Measurements from ENCODE around the gene RCBTB1. TPM values are rescaled to one million over a fixed set of nuclear protein-coding genes. Genes with fewer than 3 reads are reported as not detected.
"Not testable (repeated sequence)": the region's sequence is repeated elsewhere in the genome, so short reads cannot be mapped to it uniquely, and the experiment has no call there.

RCBTB1 gene
- total RNA-seq, 2 donors from 2014 or later: 6.3 to 12.2 TPM

- intact Hi-C loops (cut with DNase I): no loop called here
- Histone ChIP-seq H3K9me3 (no peaks in the 10 kb centered on the region), H3K36me3 (replicated peaks in 1 of 2; ENCODE audit: insufficient read depth in 1 of 2, low read depth in 2 of 2) (no peaks in the 10 kb centered on the region), H3K4me1 (peaks cover 11% of the 10 kb centered on the region), H3K27ac (peak overlapping the region in 1 of 4 donors; percentile 15), H3K27me3 (no peaks in the 10 kb centered on the region), H3K4me3 (no peak overlapping the region)
- TF ChIP-seq POLR2A (IDR thresholded peaks at IDR 0.05) (no peak), CTCF (IDR thresholded peaks at IDR 0.05) (peak; percentile 62 to 92 (median 84))
- peak; percentile 88 to 93 (median 90) for DNase-seq
- ATAC-seq: peak; percentile 100
- 19 to 24% methylated on average over 15 of the region's 15 CpGs for WGBS, 2 donors
Measured at GRCh38 chr13:49606747-49607648, 21.6 kb upstream of the RCBTB1 start.

GRCh38 chr13:49604570-49604969, 19.2 kb upstream of the RCBTB1 start:
- H3K27ac ChIP-seq: no peak overlapping the region
- intact Hi-C loops (cut with DNase I): loop anchor here (5.0 kb wide), 1 partner anchor 302 kb away; no protein-coding TSS in a partner anchor
- H3K36me3 ChIP-seq (replicated peaks in 1 of 2; ENCODE audit: insufficient read depth in 1 of 2, low read depth in 2 of 2): no peaks in the 10 kb centered on the region
- TF ChIP-seq POLR2A (IDR thresholded peaks at IDR 0.05) (no peak), CTCF (IDR thresholded peaks at IDR 0.05) (no peak)
- H3K4me1 ChIP-seq: peaks cover 11% of the 10 kb centered on the region
- H3K27me3 ChIP-seq: no peaks in the 10 kb centered on the region
- WGBS, 2 donors: 19 to 22% methylated on average over 5 of the region's 5 CpGs
- ATAC-seq (no peak), DNase-seq (peak in 3 of 4 donors; percentile 13 to 17 (median 16))
- H3K4me3 ChIP-seq: no peak overlapping the region
- H3K9me3 ChIP-seq: no peaks in the 10 kb centered on the region

GRCh38 chr13:49602615-49603014, 17.3 kb upstream of the RCBTB1 start:
- not testable (repeated sequence) for ATAC-seq; DNase-seq; H3K4me3 ChIP-seq; H3K36me3 ChIP-seq (replicated peaks in 1 of 2; ENCODE audit: insufficient read depth in 1 of 2, low read depth in 2 of 2); H3K27ac ChIP-seq; H3K27me3 ChIP-seq; H3K9me3 ChIP-seq
- H3K4me1 ChIP-seq: peaks cover 11% of the 10 kb centered on the region
- intact Hi-C loops (cut with DNase I): loop anchor here (5.0 kb wide), 1 partner anchor 300 kb away; no protein-coding TSS in a partner anchor
- 81 to 91% methylated on average over 5 to 7 of the region's 7 CpGs for WGBS, 2 donors

GRCh38 chr13:49602005-49602404, 16.6 kb upstream of the RCBTB1 start:
- WGBS, 2 donors: 59 to 71% methylated on average over 1 of the region's 1 CpG
- no peak overlapping the region for H3K4me3 ChIP-seq
- H3K27me3 ChIP-seq: no peaks in the 10 kb centered on the region
- peaks cover 11% of the 10 kb centered on the region for H3K4me1 ChIP-seq
- ATAC-seq (no peak), DNase-seq (no peak)
- intact Hi-C loops (cut with DNase I): loop anchor here (5.0 kb wide), 1 partner anchor 300 kb away; no protein-coding TSS in a partner anchor
- H3K36me3 ChIP-seq (replicated peaks in 1 of 2; ENCODE audit: insufficient read depth in 1 of 2, low read depth in 2 of 2): no peaks in the 10 kb centered on the region
- no peaks in the 10 kb centered on the region for H3K9me3 ChIP-seq
- TF ChIP-seq CTCF (IDR thresholded peaks at IDR 0.05): no peak
- TF ChIP-seq POLR2A (IDR thresholded peaks at IDR 0.05): no peak
- H3K27ac ChIP-seq: no peak overlapping the region

- H3K4me1 ChIP-seq: no peaks in the 10 kb centered on the region
- no peak for DNase-seq
- no peaks in the 10 kb centered on the region for H3K27me3 ChIP-seq
- TF ChIP-seq CTCF (IDR thresholded peaks at IDR 0.05) (no peak), POLR2A (IDR thresholded peaks at IDR 0.05) (no peak)
- WGBS, 2 donors: 70 to 73% methylated on average over 6 to 11 of the region's 11 CpGs
- no peak for ATAC-seq
- H3K27ac ChIP-seq: no peak overlapping the region
- no peaks in the 10 kb centered on the region for H3K36me3 ChIP-seq (replicated peaks in 1 of 2; ENCODE audit: insufficient read depth in 1 of 2, low read depth in 2 of 2)
- intact Hi-C loops (cut with DNase I): no loop called here
- no peak overlapping the region for H3K4me3 ChIP-seq
- H3K9me3 ChIP-seq: no peaks in the 10 kb centered on the region
Measured at GRCh38 chr13:49597043-49597641, 11.8 kb upstream of the RCBTB1 start.

All from body of pancreas (tissue), 4 donors.